Measurements from ENCODE around the gene DCLK1.
"Not testable (repeated sequence)": the region's sequence is repeated elsewhere in the genome, so short reads cannot be mapped to it uniquely, and the experiment has no call there.

The DCLK1 gene

DNA sequence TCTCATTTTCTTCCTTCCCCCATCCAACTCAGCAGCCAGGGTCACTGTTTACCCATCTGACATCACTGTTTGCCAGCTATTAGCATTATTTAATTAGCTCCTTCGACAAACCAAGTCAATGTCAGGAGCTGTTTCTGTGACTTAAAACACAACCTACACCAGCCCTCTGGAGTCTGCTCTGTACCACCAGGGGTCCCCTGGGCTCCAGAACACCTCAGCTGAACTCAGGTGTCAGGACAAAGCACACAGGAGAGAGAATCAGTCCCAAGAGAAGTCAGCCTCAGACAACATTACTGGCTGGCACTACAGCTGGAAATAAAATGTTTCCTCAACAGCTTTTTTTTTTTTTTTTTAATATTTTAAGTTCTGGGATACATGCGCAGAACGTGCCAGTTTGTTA is 45.1 kb downstream of the DCLK1 start:
- DNase-seq (ENCODE audit: low read depth in 2 of 2): no peak

DNA sequence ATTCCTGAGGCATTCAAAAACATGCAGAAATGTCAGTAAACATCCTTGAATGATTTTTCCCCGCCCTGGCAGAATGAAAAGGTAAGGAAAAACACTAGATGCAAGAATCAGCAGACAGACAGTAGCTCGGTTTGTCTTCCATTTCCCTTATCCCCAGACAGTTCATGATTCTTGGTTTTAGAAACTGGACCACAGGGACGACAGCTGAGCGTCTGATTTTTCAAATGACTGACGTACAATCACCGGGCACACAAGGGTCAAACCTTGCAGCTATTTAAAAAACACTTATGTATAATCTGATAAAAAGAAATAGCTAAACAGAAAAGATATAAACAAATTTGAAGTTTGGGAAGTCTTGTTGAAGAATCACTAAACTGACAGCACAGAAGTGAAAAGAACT is 47.1 kb downstream of the DCLK1 start:
- no peak for DNase-seq (ENCODE audit: low read depth in 2 of 2)

DNA sequence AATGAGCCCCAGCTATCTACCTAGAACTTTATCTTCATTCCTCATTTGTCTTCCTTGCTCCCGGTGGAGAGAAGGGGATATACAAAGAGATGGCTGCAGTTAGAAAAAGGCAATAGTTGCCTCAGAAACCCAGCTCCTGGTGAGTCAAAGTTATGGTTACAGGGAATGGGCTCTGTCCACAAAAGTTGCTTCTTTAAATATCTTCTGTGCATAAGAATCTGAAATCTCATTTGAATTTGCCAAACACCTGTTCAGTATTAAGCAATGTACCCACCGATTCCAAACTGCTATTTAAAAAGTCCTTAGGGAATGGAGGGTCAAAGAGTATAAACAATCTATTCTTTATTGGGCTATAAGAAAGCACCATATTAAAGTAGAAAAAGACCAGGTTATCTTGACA is 48.4 kb downstream of the DCLK1 start:
- no peak for DNase-seq (ENCODE audit: low read depth in 2 of 2)

DNA sequence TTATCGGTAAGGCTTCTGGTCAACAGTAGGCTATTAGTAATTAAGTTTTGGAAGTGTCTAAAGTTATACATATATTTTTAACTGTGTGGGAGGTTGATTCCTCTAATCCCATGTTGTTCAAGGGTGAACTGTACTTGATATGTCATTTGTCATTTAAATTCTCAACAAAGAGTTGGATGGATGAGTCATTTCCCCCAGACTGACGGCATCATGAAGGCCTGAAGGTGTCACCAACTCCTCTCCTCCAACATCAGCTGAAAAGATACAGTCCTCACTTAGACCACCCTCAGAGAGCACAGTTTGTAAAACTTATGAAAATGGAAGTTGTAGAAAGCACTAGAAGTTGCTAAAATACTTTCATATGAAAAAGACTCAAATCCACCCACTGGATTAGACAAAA is 48.8 kb downstream of the DCLK1 start:
- no peak for DNase-seq (ENCODE audit: low read depth in 2 of 2)

DNA sequence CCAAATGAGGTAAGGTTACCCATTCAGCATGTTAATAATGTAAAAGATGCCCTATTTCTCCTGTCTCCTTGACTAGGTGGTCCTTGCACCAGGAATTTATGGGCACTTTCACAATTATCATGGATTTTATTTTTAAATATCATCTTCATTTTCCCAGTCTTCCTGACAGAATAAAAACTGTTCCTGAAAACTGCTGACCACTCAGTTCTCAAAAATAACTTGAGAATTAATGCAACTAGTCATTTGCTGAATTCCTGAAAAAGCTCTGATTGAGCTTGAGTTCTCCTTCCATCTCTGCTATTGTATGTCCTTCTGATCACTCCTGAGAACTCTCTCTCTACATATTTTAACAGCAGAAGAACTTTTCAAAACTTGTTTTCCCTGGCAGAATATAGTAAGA is 55.0 kb downstream of the DCLK1 start:
- no peak for DNase-seq (ENCODE audit: low read depth in 2 of 2)

DNA sequence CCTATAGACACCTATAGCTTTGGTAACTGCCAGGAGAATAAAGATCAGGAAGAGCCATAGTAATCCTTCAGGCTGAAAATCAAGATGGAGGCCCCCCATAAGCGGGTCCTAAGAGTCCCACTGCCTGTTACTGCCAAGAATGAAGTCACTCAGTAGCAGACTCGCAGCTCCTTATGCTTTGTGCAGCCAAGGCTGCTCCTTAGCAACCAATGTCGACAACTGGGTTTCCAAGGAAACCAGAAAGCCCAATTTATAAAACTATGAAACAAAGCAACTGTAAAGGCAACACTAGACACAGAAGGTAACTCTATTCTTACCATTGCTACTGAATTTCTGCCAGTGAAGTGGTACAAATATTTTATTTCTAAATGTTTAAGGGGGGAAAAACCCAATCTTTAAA is 56.5 kb downstream of the DCLK1 start:
- no peak for DNase-seq (ENCODE audit: low read depth in 2 of 2)

DNA sequence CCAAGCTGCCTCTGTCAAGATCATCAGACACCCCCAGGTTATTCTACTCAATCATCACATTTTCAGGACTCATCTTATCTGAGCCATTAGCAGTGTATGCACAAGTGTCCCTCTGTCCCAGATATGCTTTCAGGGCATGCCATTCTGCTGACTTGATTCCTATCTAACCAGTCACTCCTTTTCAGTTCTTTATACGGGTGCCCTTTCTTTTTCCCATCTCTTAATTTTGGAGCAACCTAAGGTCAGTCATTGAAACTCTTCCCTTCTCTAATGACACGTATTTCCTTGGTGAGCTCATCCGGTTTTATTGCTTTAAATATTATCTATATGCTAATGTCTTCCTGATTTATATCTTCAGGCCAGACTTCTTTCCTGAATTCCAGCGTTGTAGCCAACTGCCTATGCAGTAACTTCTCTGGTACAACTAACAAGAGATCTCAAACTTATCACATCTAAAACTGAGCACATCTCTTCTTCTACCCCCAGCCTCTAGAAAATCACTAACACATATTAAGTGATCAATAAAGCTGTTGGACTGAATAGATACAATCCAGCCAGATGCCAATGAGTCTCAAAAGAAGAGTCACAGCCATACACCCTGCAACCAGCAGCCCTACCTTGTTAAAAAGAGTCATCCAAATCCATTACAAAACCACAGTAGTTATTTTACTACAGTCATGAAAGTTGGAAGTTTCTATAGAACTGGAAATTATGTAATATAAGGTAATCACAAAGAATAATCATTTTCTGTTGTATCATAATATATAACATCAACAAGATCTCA is 58.8 kb downstream of the DCLK1 start:
- DNase-seq (ENCODE audit: low read depth in 2 of 2): no peak

DNA sequence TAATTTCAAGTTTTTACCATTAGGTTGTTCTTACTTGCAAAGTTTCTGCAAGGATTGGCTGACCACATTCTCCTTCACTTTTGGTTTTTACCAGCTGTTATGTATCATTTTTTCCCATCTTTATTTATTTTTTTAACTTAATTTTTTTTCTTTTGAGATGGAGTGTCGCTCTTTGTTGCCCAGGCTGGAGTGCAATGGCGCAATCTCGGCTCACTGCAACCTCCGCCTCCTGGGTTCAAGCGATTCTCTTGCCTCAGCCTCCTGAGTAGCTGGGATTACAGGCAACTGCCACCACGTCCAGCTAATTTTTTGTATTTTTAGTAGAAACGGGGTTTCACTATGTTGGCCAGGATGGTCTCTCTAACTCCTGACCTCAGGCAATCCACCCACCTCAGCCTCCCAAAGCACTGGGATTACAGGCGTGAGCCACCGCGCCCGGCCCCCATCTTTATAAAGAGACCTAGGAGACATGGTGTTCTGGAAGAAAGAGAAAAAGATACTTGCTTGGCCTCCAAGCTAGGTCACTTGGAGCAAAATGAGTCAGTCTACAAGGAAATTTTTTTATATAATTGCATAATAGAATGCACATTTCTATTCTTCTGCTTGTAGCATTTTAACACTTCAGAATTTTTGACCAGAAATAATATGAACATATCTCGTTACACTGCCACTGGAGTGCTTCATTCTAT is 60.5 kb downstream of the DCLK1 start:
- DNase-seq (ENCODE audit: low read depth in 2 of 2): not testable (repeated sequence)

DNA sequence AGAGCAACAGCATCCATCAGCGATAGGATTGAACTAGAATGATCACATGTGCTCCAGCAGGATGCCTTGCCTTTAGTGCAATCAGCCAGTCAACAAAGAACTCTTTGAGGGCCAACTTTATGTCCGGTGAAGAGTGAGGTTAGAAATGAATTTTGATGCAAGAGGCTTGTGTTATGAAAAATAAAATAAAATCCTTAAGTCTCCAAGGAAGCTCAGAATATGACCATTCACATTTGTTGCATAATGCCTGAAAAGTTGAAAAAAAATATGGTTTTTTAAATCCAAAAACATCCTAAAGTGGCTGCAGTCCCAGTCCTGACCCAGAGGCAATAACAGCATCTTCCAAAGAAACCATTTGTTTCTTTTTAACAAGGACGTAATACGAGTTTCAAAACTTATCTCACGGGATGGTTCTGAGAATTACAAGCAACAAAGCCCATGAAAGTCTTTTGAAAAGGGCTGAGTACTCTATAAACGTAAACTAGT is 61.3 kb downstream of the DCLK1 start:
- DNase-seq (ENCODE audit: low read depth in 2 of 2): no peak

DNA sequence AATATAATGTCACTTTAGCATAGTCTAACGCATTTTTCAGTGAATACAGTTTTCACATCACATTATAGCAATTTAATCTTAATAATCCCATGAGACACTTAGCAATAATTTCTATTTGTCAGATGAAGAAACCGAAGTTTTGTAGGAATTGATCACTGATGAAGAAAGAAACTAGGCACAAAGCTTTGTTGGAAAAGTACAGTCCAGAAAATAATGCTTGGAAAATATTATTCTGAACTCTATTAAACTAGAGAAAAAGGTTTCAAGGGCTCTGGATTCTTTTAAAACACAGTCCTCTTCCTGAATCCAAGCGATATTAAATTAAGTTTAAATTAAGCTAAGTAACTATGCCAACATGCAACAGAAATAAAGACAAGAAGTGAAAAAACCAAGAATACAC is 62.2 kb downstream of the DCLK1 start:
- DNase-seq (ENCODE audit: low read depth in 2 of 2): no peak

DNA sequence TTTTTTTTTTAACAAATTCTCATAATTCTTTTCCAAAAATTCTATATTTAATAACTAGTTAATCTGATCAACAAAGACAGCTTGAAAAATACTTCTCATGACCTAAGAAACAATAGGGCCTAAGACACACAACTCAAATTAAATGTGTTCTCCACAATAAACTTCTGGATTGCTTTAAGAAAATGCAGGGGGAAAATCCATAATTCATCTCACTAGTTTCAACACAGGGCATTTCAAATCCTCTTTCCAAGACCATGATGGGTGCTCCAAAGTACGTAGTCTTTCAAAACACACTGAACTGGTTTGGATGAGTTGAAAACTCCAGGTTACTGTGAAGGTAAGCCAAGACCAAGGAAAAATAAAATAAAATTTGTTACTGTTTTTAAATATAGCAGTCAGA is 62.6 kb downstream of the DCLK1 start:
- DNase-seq (ENCODE audit: low read depth in 2 of 2): no peak

DNA sequence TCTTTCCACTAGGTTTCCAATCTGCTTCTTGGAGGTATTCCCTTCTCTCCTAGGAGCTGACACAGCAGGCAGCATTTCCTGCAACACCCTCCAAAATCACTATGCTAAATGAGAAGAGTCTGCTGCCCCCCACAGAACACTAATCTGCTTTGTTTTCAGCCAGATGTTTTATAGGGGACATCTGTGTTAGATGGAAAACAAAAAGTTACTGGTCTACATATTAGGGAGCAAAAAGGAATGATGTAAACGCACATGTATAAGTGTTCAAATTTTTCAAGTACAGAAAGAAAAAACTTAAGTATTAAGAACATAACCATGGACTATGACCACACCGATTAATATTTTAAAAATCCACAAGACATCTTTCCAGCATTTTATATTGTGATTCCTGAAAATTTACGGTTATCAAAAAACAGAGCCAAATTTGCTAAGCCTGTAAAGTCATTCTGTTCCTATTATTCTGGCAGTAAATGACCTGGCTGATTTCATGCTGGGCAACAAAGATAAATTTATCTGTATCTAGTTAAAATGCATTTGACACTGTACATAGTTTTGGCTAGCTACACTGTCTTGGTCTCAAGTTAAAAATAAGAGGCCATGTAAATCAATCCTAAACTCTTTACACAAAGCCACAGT is 63.3 kb downstream of the DCLK1 start:
- no peak for DNase-seq (ENCODE audit: low read depth in 2 of 2)

DNA sequence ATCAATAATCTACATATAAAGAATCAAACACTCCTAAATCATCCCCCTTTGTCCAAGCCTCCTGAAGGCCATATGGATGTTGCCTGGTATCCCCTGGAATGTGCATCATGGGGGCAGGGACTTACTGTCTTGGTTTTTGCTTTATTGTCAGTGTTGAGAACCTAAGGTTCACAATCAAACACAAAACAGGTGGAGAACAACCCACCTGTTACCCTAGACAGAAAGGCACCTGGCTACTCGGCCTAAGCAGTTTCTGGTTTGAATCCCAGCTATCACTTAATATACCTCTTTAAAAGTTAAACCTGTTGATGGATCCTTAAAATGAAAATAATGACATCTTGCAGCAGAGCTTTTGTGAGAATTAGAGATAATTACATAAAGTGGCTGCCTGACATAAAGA is 68.9 kb downstream of the DCLK1 start:
- DNase-seq (ENCODE audit: low read depth in 2 of 2): no peak

DNA sequence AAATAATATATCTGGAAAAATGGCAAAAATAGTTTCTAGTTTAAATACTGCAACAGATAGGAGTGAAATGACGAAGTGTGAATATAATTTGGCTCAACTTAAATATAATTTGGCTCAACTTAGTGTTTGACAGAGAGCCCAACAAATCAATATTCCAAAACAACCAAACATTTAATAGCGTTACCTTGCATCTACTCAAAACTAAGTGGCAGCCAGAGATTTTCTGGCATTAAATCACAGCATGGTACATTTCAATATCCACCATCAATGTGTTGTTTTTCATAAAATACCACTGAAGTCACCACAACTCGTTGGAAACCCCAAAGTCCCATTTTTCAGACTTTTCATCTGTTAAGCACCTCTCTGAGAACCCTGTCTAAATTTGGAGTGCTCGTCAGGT is 69.6 kb downstream of the DCLK1 start:
- DNase-seq (ENCODE audit: low read depth in 2 of 2): no peak

DNA sequence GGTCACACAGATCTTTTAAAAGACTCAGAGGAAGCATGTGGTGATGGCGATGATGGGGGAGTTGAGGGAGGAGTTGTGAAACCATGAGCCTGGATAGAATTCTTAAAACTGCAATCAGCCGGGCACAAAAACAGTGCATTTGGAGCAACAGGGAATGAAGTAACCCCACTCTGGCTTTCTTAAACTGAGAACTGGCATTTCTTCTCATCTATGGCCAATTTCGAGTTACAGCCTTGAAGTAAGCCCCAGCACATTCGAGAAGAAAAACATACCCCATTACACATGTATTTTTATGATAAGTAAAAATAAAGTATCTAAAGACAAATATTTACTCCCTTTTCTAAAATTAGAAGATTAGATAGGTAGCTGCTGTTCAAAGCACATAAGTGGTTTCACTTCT is 70.1 kb downstream of the DCLK1 start:
- DNase-seq (ENCODE audit: low read depth in 2 of 2): no peak

DNA sequence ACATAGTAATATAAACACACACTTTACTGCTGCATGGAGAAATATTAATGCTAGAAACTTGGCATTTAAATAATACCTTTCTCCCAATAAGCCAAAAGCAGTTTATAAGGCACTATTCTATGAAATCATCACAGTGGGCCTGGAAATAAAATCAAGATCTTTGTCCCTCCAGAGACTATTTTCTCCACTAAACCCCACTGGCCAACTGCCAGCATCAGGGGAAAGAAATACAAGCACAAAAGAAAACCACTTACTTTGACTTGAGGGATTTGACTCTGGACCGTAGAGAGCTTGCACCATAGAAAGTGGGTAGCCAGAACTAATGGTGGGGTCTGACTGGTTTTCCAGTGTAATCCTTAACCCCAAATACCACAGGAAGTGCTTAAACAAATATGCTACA is 71.9 kb downstream of the DCLK1 start:
- DNase-seq (ENCODE audit: low read depth in 2 of 2): no peak

DNA sequence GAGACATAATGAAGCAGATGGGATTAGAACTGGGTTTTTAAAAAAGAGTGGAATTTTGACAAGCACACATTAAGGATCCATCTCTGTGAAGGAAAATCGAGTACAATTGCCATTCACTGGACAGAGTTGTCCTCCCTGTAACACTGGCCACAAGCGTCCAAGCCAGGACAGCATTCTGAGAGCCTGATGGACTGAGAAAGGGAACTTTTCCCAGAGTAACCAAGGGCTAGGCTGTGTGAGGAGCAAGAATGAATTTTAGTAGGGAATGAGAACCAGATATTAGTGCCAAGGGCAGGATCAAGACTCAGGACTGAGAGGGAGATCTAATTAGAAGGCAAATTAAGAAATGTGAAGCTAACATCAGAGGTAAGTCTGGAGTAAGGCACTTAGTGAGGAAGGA is 73.1 kb downstream of the DCLK1 start:
- DNase-seq (ENCODE audit: low read depth in 2 of 2): no peak

DNA sequence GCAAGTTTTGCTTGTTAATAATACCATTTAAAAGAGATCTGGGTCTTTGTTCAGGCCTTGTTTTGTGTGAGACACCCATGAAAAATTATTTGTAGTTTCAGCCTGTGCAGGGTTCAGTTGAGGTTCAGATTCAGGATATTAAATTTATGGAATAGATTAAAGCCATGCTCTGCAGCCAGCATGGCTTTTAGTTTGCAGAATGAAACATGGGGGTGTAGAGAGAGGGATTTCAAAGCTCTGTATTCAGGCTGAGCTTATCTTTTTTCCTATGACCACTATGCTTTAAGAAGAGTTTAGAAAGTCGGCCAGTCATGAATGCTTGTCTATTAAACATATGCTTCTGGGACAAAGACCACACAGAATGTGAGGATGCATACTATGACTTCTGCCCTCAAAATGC is 73.6 kb downstream of the DCLK1 start:
- DNase-seq (ENCODE audit: low read depth in 2 of 2): no peak

DNA sequence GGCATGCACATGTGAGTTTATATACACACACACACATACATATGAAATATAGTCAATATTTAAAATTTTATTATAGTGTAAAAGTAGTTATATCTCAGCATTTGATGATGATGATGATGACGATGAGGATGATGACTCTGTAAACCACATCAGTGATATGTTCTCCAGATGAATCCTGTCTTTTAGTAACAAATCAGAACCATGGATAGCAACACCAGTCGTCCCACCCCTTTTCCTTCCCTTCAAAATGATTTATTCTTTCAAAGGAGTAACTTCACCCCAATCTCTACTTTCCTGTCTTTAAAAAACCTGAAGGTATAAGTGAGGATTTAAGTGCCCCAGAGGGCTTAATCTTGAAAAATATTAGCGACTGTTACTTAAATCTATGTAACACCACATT is 74.1 kb downstream of the DCLK1 start:
- no peak for DNase-seq (ENCODE audit: low read depth in 2 of 2)

DNA sequence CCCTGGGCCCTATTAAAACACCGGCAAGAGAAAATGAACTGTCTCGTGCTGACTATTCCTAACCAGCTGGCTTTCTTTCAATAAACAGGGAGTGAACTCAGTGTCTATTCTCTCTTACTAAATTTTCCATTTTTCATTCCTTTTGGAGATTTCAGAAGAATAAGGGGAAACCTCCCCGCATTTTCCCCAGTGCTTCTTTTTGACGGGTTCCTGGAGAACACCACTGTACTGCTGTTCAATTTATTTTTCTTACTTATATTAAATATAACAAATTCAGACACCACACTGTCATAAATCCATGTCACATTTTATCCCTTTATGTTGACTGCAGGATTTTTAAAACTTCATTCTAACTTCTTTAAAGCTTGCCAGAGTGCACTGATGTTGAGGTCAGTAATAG is 75.8 kb downstream of the DCLK1 start:
- no peak for DNase-seq (ENCODE audit: low read depth in 2 of 2)

DNA sequence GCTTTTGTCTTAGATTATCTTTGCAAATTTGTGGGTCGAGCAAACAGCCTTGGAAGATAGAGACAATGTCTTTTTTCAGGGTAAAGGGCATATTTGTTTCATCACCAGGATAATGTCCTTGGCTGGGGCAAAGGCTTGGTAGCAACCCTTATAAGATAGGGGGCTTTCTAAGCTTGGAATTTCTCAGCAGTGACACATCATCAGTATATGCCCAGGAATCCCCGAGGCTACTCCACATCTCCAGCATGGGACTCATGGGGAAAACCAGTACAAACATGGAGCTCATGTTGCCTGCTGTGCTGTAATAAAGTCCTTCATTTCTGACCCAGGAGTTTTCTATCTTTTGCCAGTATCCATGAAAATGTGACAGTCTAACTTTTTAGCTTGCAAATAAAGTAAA is 77.1 kb downstream of the DCLK1 start:
- no peak for DNase-seq (ENCODE audit: low read depth in 2 of 2)

DNA sequence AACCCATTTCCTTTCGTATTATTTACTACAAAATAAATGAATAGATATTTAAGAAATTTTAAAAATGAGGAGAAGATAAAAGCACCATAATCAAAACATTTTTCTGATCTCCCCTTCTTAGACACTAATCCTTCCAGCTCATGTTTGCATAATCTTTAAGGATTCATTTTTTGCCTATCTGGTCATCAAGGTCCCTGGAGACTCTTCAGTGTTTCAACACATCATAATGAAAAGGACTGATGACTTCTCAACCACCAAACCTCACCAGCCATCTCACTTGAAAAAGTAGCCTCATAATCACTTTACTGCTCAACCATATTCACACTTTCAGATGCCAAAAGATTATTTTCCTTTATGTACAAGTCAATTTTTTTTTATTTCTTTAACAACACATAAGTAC is 80.1 kb downstream of the DCLK1 start:
- no peak for DNase-seq (ENCODE audit: low read depth in 2 of 2)

DNA sequence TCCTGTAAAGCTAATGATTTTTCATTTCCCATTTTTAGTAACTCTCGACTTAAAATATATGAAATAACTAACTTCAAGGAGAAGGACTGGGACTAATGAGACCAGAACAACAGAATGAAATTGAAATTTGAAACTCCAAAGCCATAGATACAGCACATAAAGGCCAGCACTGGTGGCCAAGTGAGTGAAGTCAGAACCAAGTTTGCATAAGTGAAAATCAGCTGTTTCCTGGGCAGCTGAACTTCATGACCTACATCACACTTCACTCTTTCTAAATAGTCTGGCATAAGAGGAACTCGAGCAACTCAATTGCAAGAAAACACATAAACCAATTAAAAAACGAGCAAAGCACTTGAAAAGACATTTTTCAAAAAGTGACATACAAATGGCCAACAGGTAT is 84.5 kb downstream of the DCLK1 start:
- DNase-seq (ENCODE audit: low read depth in 2 of 2): no peak
